Measurements from ENCODE around the gene SFMBT2.

- TF ChIP-seq CTCF (IDR thresholded peaks at IDR 0.05; ENCODE audit: low read depth, low read length, poor library complexity, severe bottlenecking) (no peak), EZH2phosphoT487 (IDR thresholded peaks at IDR 0.05; ENCODE audit: borderline replicate concordance, low read length) (no peak)
Measured at GRCh38 chr10:7306616-7307015, 104.2 kb downstream of the SFMBT2 start.
